Measurements from ENCODE around the gene YES1.
"Not testable (repeated sequence)": the region's sequence is repeated elsewhere in the genome, so short reads cannot be mapped to it uniquely, and the experiment has no call there.

The YES1 gene

GRCh38 chr18:765764-766549 is 46.1 kb downstream of the YES1 start:
- H3K4me1 ChIP-seq: peaks cover 24% of the 10 kb centered on the region
- no peak for TF ChIP-seq CTCF (IDR thresholded peaks at IDR 0.05)

GRCh38 chr18:759864-760263 is 52.2 kb downstream of the YES1 start:
- H3K36me3 ChIP-seq (ENCODE audit: control insufficient read depth, insufficient read depth, low read length); H3K9ac ChIP-seq: not testable (repeated sequence)
- peaks cover 34% of the 10 kb centered on the region for H3K79me2 ChIP-seq

More at GRCh38 chr18:765764-766549, 46.1 kb downstream of the YES1 start:
- H3K79me2 ChIP-seq: peaks cover 26% of the 10 kb centered on the region
- H3K36me3 ChIP-seq (ENCODE audit: control insufficient read depth, insufficient read depth, low read length): no peaks in the 10 kb centered on the region
- no peak overlapping the region for H2AFZ ChIP-seq
- H3K9me3 ChIP-seq (ENCODE audit: control insufficient read depth, low read length): no peaks in the 10 kb centered on the region
- peak overlapping the region; percentile 9 for H3K4me2 ChIP-seq (ENCODE audit: low read length)
- no peak overlapping the region for H3K4me3 ChIP-seq (ENCODE audit: low read depth, low read length)
- no peak overlapping the region for H3K9ac ChIP-seq
- H3K27me3 ChIP-seq (ENCODE audit: control insufficient read depth, insufficient read depth, low read length): no peaks in the 10 kb centered on the region
- H3K27ac ChIP-seq: no peak overlapping the region

GRCh38 chr18:755506-755905 is 56.5 kb downstream of the YES1 start:
- Histone ChIP-seq H3K79me2 (peaks cover 30% of the 10 kb centered on the region), H3K27me3 (ENCODE audit: control insufficient read depth, insufficient read depth, low read length) (no peaks in the 10 kb centered on the region), H3K4me2 (ENCODE audit: low read length) (no peak overlapping the region), H3K4me1 (peaks cover 5% of the 10 kb centered on the region), H3K9me3 (ENCODE audit: control insufficient read depth, low read length) (no peaks in the 10 kb centered on the region), H3K9ac (no peak overlapping the region), H3K36me3 (ENCODE audit: control insufficient read depth, insufficient read depth, low read length) (no peaks in the 10 kb centered on the region), H3K4me3 (ENCODE audit: low read depth, low read length) (no peak overlapping the region), H2AFZ (no peak overlapping the region), H3K27ac (no peak overlapping the region)
- no peak for TF ChIP-seq CTCF (IDR thresholded peaks at IDR 0.05)

More at GRCh38 chr18:759864-760263, 52.2 kb downstream of the YES1 start:
- not testable (repeated sequence) for H3K9me3 ChIP-seq (ENCODE audit: control insufficient read depth, low read length); H3K4me2 ChIP-seq (ENCODE audit: low read length); H2AFZ ChIP-seq; H3K4me1 ChIP-seq; H3K27ac ChIP-seq; H3K27me3 ChIP-seq (ENCODE audit: control insufficient read depth, insufficient read depth, low read length); H3K4me3 ChIP-seq (ENCODE audit: low read depth, low read length)

GRCh38 chr18:754656-755055 is 57.4 kb downstream of the YES1 start:
- H3K4me1 ChIP-seq: peaks cover 5% of the 10 kb centered on the region
- no peak overlapping the region for H3K27ac ChIP-seq
- H3K4me3 ChIP-seq (ENCODE audit: low read depth, low read length): no peak overlapping the region
- H3K9ac ChIP-seq: no peak overlapping the region
- no peak for TF ChIP-seq CTCF (IDR thresholded peaks at IDR 0.05)
- no peak overlapping the region for H2AFZ ChIP-seq
- H3K79me2 ChIP-seq: peaks cover 23% of the 10 kb centered on the region
- H3K9me3 ChIP-seq (ENCODE audit: control insufficient read depth, low read length): no peaks in the 10 kb centered on the region
- no peaks in the 10 kb centered on the region for H3K27me3 ChIP-seq (ENCODE audit: control insufficient read depth, insufficient read depth, low read length)
- H3K4me2 ChIP-seq (ENCODE audit: low read length): no peak overlapping the region
- H3K36me3 ChIP-seq (ENCODE audit: control insufficient read depth, insufficient read depth, low read length): no peaks in the 10 kb centered on the region

GRCh38 chr18:750456-750855 is 61.6 kb downstream of the YES1 start:
- peaks cover 9% of the 10 kb centered on the region for H3K79me2 ChIP-seq
- no peak overlapping the region for H3K4me2 ChIP-seq (ENCODE audit: low read length)
- H3K27ac ChIP-seq: no peak overlapping the region
- peaks cover 5% of the 10 kb centered on the region for H3K4me1 ChIP-seq
- H3K9me3 ChIP-seq (ENCODE audit: control insufficient read depth, low read length): no peaks in the 10 kb centered on the region
- H2AFZ ChIP-seq: no peak overlapping the region
- no peaks in the 10 kb centered on the region for H3K27me3 ChIP-seq (ENCODE audit: control insufficient read depth, insufficient read depth, low read length)
- H3K9ac ChIP-seq: no peak overlapping the region
- no peaks in the 10 kb centered on the region for H3K36me3 ChIP-seq (ENCODE audit: control insufficient read depth, insufficient read depth, low read length)
- H3K4me3 ChIP-seq (ENCODE audit: low read depth, low read length): no peak overlapping the region
- TF ChIP-seq CTCF (IDR thresholded peaks at IDR 0.05): no peak
